ENCODE measurements around the gene TRMT1. TPM values are rescaled to one million over a fixed set of nuclear protein-coding genes. Genes with fewer than 3 reads are reported as not detected.

TRMT1 gene
- total RNA-seq, 1 donor from 2014 or later = 58.2 TPM

DNA sequence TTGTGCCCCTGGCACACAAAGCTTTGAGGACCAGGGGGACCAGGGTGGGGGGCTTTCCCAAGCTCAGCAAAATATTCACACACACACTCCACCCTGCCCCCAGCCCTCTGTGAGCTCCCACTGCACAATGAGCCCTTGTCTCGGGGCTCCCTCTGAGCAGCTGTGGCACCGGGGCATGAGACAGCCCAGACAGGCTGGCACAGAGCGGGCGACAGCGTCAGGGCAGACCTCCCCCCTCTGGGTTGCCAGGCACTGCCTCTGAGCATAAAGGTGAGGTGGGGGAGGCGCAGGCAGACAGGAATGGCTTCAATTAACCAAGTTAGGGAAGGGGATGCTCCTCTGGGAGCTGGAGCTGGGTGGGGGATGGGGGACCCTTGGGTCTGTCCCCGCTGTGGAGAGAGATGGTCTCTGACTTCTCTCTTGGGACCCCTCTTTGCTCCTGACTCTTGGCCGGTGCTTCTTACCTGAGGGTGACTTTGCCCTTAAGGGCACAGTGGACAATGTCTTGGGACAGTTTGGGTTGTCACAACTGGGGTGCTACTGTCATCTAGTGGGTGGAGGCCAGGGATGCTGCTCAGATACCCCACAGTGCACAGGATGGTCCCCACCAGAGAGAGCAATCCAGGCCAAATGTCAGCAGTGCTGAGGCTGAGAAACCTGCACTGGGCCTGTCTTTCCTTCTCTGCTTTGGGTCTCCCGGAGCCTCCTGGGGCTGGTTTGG lies 44.2 kb downstream of the TRMT1 start:
- no peak for TF ChIP-seq CTCF (conservative IDR thresholded peaks at IDR 0.05)
- Mint-ChIP-seq H3K9me3 (no peaks in the 10 kb centered on the region), H3K27me3 (ENCODE audit: low read depth) (peaks cover 97% of the 10 kb centered on the region), H3K27ac (ENCODE audit: unreplicated experiment) (no peak overlapping the region), H3K4me3 (no peak overlapping the region), H3K4me1 (no peaks in the 10 kb centered on the region), H3K36me3 (ENCODE audit: low read depth) (no peaks in the 10 kb centered on the region)
- no peak for DNase-seq (ENCODE audit: low read depth, low spot score)

GRCh38 chr19:13071444-13072187 lies 44.9 kb downstream of the TRMT1 start:
- Mint-ChIP-seq H3K4me3 (no peak overlapping the region), H3K9me3 (no peaks in the 10 kb centered on the region), H3K27ac (ENCODE audit: unreplicated experiment) (no peak overlapping the region), H3K4me1 (no peaks in the 10 kb centered on the region), H3K36me3 (ENCODE audit: low read depth) (no peaks in the 10 kb centered on the region), H3K27me3 (ENCODE audit: low read depth) (peaks cover 99% of the 10 kb centered on the region)
- no peak for DNase-seq (ENCODE audit: low read depth, low spot score)
- TF ChIP-seq CTCF (conservative IDR thresholded peaks at IDR 0.05) = no peak

DNA sequence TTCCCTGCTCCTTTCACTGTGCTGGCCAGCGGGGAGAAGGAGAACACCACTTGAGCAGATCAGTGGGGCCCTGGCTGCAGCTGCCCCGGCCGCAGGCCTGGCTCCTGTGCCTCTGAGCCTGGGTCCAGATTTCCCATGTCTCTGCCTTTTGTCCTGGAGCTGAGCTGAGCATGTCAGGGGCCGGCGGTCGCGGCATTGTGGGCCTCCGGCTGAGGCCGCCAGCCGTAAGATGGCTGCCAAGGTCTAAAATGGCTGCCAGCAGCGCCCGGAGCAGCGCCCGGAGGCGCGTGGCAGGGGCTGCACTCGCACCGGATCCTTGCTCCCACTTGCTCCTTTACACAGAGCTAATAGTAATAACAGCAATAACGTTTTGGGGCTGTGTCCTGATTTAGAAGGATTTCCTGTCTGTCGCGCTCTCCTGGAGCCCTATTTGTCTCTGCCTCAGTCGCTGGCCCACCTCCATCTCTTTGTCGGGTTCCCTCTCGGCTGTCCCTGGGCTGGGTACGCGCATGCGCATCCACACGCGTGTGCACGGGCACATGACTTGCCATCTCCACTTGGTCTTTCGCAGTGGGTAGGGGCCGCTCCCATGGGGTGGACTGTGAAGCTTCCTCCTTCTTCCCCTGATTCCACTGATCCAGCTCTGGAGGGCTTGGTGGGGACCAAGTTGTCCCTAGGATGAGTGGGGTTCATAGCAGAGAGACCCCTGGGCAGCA lies 46.0 kb downstream of the TRMT1 start:
- TF ChIP-seq CTCF (conservative IDR thresholded peaks at IDR 0.05) = no peak
- Mint-ChIP-seq H3K9me3 (no peaks in the 10 kb centered on the region), H3K36me3 (ENCODE audit: low read depth) (no peaks in the 10 kb centered on the region), H3K4me3 (no peak overlapping the region), H3K4me1 (no peaks in the 10 kb centered on the region), H3K27ac (ENCODE audit: unreplicated experiment) (no peak overlapping the region), H3K27me3 (ENCODE audit: low read depth) (peaks cover 99% of the 10 kb centered on the region)
- no peak for DNase-seq (ENCODE audit: low read depth, low spot score)

DNA sequence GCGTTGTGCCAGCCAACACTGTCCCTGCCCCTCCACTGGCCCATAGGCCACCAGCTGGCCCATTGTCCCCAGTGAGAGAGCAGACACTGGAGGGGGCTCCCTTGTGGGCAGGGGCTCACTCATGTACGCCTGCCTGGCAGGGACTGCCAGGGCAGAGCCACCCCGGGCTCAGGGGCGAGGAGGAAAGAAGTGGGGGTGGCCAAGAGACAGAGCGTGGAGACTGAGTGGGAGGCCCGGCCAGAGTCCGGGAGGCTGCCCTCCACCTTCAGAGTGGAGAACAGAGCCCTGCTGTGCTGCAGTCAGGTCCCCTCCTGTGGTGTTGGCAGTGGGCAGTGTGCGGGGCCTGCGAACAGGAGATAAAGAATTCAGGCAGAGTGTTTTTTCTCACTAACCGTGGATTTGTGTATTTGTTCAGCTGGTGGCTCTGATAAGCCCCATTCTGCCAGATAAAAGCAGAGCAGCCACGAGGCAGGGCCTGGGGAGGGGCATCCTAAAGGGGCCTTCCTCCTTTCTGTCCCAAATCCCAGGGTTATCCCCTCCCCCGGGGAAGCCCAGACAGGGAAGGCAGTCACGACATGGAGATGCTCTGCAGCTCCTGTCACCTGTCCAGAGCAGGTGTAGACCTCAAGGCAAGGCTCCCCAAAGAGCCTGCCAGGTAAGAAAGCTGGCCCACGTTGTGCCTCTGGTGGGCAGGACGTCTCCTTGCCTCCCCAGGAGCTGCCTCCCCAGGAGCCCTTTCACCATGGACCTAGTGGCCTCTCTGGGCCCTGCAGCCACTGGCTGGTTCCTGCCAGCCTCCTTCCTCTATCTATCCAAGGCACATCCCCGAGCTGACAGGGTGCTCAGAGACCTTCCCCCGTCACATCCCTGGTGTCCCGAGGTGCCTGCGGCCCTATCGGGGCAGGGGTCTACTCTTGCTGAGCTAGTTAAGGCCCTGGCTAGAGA lies 46.9 kb downstream of the TRMT1 start:
- Mint-ChIP-seq H3K27me3 (ENCODE audit: low read depth) (peaks cover 100% of the 10 kb centered on the region), H3K27ac (ENCODE audit: unreplicated experiment) (no peak overlapping the region), H3K4me1 (no peaks in the 10 kb centered on the region), H3K36me3 (ENCODE audit: low read depth) (no peaks in the 10 kb centered on the region), H3K4me3 (no peak overlapping the region), H3K9me3 (no peaks in the 10 kb centered on the region)
- no peak for DNase-seq (ENCODE audit: low read depth, low spot score)
- TF ChIP-seq CTCF (conservative IDR thresholded peaks at IDR 0.05) = no peak

Measured in neural crest cell (in vitro differentiated cells).